Skeletal muscle cell (primary cell): Measurements from ENCODE around the gene ZNF789.
A peak's percentile ranks its signal among the peaks of the same experiment; 100 is the strongest.
"Not testable (repeated sequence)": the region's sequence is repeated elsewhere in the genome, so short reads cannot be mapped to it uniquely, and the experiment has no call there.

ENCODE experiments used
- DNase-seq: peaks from one replicate; pipeline ENCODE4 v3.0.0-alpha.2; 2010; ENCODE audit warnings: low read depth
- H3K4me3 ChIP-seq: 2 replicates; pipeline ENCODE4 v1.5.1; 2011; ENCODE audit warnings: low read depth, mild to moderate bottlenecking, control low read depth, low read length, moderate library complexity

The ZNF789 gene

DNA sequence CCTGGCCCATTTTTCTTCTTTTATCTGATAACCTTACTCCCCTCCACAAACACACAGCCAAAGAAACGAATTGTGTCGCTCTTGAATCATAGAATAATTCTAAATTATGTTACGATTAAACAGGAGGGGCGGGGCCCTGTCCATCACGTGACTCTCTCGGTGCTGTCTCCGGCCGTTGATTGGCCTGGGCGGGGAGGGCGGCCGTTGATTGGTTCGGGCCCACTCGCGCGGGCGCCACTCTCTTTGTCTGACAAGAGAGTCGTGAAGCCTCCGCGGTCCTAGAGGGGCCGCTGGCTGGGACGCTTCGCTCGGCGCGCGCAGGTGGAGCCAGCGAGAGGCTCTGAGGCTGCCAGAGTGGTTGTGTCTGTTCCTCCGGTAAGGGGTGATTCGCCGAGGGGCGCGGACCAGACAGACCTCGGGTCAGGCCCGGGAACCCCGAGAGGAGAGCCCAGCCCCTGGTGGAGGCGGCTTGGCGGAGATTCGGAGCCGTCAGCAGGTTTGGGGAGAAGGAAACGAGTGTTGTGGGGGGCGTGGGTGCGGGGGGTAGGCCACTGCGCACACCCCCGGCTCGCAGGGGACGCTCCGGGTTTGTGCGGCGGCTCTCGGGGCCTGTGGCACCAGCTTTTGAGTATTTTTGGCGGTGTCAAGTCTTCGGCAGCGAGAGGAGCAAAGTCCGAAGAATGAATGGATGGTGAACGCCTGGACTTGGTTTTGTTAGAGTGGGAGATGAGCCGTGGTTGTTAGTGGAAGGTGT is at the start of gene ZNF789:
Gene ZNF789 (plus strand): TSS at position 330 of the 754 bp plus-strand sequence. CDS start 3,567 bp downstream, outside the sequence.
- peak within 1 kb of the TSS; percentile 97 for H3K4me3 ChIP-seq
- DNase-seq: peak; percentile 88

DNA sequence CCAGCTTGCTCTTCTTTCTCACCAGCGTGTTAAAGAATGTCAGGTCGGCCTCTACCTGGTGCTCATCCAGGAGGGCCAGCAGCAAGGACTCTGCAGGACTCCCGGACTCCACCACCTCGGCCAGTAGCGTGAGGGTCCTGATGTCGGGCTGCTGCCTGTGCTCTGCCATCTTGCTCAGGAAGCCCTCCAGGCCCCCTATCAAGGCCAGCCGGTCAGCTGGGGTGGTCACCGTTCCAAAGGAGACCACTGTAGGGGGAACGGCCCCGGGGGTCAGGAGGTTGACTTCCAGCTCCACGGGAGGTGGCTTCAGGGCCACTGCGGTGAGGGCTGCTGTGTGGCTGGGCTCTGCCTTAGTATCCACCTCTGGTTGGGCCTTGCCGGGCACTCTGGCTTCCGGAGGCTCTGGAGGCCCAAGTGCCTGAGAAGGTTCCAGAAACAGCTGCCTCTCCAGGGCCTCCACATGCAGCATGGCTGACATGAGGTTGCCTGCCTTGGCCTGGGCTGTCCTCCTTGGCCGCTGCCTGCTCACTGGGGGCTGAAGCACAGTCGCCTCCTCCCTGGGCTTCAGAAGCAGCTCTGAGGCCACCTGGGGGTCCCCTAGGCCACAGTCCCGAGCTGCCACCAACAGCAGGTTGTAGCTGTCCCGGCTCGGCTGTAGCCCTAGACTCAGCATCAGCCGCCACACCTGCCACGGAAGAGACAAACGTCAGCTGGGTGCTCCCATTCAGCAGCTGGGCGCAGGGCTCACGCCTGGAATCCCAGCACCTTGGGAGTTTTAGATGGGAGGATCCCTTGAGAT is 47.6 kb upstream of the ZNF789 start:
- no peak for DNase-seq
- H3K4me3 ChIP-seq: no peak overlapping the region

DNA sequence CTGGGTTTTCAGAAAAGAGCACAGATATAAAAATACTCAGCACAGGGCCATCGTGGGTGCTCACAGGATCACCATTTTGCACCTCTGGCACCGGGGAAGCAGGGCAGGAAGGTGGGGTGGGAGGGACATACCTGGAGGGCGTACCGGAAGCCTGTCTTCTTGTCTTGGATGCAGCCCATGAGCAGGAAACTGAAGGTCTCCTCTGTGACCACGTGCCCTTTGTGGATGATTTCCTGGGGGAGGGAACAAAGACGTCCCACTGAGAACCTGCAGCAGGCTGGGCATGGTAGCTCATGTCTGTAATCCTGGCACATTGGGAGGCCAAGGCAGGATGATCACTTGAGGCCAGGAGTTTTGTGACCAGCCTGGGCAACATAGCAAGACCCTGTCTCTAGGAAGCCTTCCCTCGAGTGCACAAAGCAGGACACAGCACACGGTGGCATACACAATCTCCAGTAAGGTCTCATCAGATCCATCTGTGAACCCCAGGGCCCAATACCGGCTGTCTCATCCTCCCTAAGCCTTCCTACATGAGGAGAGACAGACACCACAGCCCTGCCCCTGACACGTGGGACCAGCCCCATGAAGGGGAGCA is 43.6 kb upstream of the ZNF789 start:
- no peak overlapping the region for H3K4me3 ChIP-seq
- no peak for DNase-seq

GRCh38 chr7:99429756-99430155 is 42.9 kb upstream of the ZNF789 start:
- no peak overlapping the region for H3K4me3 ChIP-seq
- DNase-seq: no peak

- not testable (repeated sequence) for DNase-seq
Measured at GRCh38 chr7:99431756-99432540, 40.7 kb upstream of the ZNF789 start.

GRCh38 chr7:99433158-99433557 is 39.5 kb upstream of the ZNF789 start:
- DNase-seq: no peak
- H3K4me3 ChIP-seq: no peak overlapping the region

More at GRCh38 chr7:99431756-99432540, 40.7 kb upstream of the ZNF789 start:
- H3K4me3 ChIP-seq: not testable (repeated sequence)

DNA sequence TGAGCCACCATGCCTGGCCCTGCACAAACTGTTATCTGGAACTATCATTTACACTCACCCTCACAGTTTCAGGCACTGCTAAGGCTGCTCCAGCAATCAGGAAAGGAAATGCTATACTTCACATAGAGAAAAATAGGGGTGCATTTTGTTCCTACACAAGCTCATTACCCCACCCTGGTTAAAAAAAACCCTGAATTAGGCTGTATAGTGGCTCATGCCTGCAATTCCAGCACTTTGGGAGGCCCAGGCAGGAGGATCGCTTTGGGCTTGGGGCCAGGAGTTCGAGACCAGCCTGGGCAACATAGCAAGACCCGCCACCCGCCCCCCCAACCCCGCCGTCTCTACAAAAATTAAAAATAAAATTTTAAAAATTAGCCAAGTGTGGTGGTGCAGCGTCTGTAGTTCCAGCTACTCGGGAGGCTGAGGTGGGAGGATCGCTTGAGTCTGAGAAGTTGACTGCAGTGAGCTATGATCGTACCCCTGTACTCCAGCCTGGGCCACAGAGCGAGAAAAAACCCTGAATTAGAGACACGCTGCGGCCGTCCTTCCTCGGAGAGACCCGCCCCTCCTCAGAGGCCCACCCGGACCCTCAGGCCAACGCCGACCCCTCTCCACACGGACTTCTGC is 34.6 kb upstream of the ZNF789 start:
- no peak for DNase-seq
- peak overlapping the region; percentile 92 for H3K4me3 ChIP-seq

DNA sequence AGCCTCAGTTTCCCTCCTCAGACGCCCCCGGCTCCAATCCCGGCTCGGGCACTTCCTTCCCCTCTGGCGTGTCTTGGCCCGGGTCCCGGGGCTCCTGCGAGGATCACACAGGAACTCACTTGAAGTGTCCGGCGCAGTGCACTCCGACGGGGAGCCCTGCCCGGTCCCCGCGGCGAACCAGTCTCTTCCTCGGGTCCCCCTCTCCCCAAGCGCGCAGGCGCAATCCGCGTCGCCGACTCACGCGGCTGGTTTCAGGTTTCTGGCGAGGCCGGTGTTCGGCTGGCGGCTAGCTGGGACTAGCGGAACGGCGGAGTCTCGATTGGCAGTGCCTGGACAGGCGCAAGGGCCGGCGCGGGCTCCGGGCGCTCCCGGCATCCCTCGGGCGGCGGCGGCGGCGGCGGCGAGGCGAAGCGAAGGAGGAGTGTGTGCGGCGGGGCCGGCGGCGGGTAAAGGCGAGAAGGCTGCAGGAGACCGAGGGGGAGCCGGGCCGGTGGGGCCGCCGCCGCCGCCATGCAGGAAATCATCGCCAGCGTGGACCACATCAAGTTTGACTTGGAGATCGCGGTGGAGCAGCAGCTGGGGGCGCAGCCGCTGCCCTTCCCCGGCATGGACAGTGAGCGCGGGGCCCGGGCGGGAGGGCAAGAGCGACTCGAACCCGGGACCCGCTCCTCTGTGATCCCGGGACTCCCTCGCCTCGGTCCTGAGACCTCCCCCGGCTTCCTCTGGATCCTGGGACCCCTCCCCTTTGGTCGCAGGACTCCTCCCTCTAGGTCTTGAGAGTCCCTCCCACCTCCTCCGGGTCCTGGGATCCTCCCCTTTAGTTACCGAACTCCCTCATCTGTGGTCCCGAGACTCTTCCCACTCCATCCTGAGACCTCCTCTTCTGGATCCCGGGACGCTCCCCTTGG is 33.9 kb upstream of the ZNF789 start, which contains the start of the genes CPSF4 and PTCD1:
Gene CPSF4 (plus strand): TSS at position 371 of the 908 bp plus-strand sequence. CDS start 140 bp downstream, at position 511.
Gene PTCD1 (minus strand): TSS at position 226 of the 908 bp plus-strand sequence. CDS start 3,556 bp downstream, outside the sequence.
- peak; percentile 83 for DNase-seq
- peak within 1 kb of the TSS; percentile 92 for H3K4me3 ChIP-seq

GRCh38 chr7:99440195-99440594 is 32.5 kb upstream of the ZNF789 start:
- H3K4me3 ChIP-seq: peak overlapping the region; percentile 92
- DNase-seq: no peak

- no peak for DNase-seq
- no peak overlapping the region for H3K4me3 ChIP-seq
Measured at GRCh38 chr7:99446096-99446495, 26.6 kb upstream of the ZNF789 start.

- no peak overlapping the region for H3K4me3 ChIP-seq
- DNase-seq: no peak
Measured at GRCh38 chr7:99447943-99448342, 24.7 kb upstream of the ZNF789 start.

DNA sequence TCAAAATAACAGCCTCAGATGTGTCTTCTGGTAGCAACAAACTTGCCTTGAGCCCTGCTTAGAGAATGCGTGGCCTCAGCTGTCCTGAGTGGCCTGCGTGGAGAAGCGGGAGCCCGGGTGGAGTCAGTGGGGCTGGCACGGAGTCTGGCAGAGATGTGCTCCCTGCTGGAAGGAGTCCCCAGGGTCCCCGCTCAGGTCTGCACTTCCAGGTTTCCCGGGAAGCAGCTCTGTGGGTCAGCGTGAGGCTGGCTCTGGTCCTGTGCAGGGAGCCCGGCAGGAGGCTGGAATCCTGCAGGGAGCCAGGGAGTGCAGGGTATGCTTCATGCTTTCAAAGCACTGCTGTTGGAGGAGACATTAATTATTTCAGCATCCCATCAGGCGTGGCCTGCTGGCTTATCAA is 23.8 kb upstream of the ZNF789 start:
- no peak overlapping the region for H3K4me3 ChIP-seq
- DNase-seq: no peak

DNA sequence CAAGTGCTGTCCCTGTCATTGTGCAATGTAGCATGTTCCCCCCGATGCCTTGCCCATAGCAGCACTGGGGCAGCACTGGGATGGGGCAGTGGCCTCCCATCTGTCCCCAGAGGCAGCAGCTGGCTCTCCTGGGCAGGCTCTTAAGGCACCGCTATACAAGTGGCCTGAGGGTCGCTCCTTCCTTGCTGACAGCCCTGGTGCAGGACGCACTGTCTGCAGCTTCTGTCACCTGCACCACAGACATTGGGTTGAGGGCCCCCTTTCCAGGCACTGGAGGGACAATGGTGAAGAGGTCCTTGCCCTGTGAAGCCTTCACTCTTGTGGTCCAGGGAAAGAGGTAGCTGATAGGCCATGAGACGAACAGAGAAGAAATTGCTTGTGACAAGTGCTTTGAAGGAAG is 23.4 kb upstream of the ZNF789 start:
- no peak for DNase-seq
- H3K4me3 ChIP-seq: no peak overlapping the region

- DNase-seq: no peak
- H3K4me3 ChIP-seq: no peak overlapping the region
Measured at GRCh38 chr7:99451936-99452335, 20.8 kb upstream of the ZNF789 start.

- no peak for DNase-seq
- H3K4me3 ChIP-seq: no peak overlapping the region
Measured at GRCh38 chr7:99452541-99452940, 20.1 kb upstream of the ZNF789 start.

DNA sequence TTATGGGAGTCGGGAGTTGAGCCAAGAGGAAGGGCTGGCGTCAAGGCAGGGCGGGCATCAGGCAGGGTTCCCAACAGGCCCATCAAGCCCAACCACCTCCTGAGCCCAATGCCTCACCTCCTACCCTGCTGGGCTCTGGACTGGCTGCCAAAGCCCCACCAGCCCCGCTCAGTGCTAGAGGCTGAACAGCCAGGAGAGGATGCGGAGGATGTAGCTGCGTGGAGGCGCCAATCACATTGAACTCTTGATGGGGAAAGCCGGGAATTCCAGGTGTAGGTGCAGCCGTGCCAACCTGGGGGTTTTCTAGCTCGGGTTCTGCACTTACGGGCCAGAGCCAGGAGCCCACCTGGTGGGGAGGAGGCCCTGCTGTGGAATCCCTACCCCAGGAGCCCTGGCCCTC is 19.6 kb upstream of the ZNF789 start:
- H3K4me3 ChIP-seq: no peak overlapping the region
- DNase-seq: no peak

DNA sequence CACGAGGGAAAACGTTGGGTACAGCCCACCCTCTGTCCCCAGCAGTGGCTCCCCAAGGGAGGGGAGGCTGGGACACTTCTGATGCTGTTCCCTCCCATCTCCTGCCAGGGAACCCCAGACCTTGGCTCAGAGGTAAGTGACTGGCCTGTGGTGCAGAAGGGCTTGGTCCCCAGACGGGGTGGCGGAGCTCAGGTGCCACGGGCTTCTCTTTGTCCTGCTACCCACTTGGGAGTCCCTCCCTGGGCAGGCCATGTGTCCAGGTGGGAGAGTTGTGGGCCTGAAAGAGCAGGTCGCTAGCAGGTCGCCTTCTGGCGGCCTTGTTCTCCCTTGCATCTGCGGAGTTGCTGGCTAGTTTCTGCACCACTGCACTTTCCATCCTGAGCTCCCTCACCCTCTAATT is 16.8 kb upstream of the ZNF789 start:
- no peak for DNase-seq
- no peak overlapping the region for H3K4me3 ChIP-seq

DNA sequence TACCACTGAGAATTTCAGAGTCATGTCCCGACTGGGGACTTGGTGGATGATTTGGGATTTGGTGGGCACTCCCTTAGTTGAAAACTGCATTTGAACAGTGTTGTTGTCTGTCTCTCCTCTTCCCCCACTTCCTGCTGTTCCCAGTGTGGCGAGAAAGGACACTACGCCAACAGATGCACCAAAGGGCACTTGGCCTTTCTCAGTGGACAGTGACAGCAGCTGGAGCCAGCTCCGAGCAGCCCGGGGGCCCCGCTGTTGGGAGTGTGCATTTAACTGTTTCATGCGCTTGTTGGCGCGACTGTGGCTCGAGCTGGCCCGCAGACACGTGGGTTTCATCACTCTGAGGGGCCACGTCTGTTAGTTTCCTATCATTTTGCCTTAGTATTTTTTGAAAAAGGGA is 16.4 kb upstream of the ZNF789 start:
- DNase-seq: no peak
- no peak overlapping the region for H3K4me3 ChIP-seq
